HL-60 (cell line): Measurements from ENCODE around the gene NEK7.

Experiments
- POLR2AphosphoS5 ChIP-seq: IDR thresholded peaks from 2 replicates; pipeline ENCODE4 v1.6.1; 2012; ENCODE audit warnings: low read depth
- TF ChIP-seq, protein P1 (sequence below): IDR thresholded peaks from one replicate; pipeline ENCODE4 v1.5.1; 2011; ENCODE audit warnings: low read length, control low read depth, inconsistent platforms; ENCODE audit not compliant: insufficient read depth
- TF ChIP-seq, protein P2 (sequence below): IDR thresholded peaks from 2 replicates; pipeline ENCODE4 v1.6.1; 2012; ENCODE audit warnings: low read depth; ENCODE audit not compliant: insufficient replicate concordance

DNA sequence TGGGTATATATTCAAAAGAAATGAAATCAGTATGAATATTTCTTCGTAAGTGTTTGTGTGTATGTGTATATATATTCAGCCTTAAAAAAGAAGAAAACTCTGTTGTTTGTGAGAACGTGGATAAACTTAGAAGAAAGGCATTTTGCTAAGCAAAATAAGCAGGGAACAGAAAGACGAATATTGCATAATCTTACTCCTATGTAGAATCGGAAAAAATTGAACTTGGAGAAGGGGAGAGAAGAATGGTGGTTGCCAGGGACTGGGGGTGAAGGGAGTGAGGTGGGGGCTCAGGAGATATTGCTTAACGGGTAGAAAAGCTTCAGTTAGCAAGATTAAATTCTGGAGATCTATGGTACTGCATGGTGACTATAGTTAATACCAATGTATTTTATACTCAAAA, 40.3 kb upstream of the NEK7 start:
- TF ChIP-seq, protein P1, sequence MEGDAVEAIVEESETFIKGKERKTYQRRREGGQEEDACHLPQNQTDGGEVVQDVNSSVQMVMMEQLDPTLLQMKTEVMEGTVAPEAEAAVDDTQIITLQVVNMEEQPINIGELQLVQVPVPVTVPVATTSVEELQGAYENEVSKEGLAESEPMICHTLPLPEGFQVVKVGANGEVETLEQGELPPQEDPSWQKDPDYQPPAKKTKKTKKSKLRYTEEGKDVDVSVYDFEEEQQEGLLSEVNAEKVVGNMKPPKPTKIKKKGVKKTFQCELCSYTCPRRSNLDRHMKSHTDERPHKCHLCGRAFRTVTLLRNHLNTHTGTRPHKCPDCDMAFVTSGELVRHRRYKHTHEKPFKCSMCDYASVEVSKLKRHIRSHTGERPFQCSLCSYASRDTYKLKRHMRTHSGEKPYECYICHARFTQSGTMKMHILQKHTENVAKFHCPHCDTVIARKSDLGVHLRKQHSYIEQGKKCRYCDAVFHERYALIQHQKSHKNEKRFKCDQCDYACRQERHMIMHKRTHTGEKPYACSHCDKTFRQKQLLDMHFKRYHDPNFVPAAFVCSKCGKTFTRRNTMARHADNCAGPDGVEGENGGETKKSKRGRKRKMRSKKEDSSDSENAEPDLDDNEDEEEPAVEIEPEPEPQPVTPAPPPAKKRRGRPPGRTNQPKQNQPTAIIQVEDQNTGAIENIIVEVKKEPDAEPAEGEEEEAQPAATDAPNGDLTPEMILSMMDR: no peak
- no peak for TF ChIP-seq POLR2AphosphoS5
- TF ChIP-seq, protein P2, sequence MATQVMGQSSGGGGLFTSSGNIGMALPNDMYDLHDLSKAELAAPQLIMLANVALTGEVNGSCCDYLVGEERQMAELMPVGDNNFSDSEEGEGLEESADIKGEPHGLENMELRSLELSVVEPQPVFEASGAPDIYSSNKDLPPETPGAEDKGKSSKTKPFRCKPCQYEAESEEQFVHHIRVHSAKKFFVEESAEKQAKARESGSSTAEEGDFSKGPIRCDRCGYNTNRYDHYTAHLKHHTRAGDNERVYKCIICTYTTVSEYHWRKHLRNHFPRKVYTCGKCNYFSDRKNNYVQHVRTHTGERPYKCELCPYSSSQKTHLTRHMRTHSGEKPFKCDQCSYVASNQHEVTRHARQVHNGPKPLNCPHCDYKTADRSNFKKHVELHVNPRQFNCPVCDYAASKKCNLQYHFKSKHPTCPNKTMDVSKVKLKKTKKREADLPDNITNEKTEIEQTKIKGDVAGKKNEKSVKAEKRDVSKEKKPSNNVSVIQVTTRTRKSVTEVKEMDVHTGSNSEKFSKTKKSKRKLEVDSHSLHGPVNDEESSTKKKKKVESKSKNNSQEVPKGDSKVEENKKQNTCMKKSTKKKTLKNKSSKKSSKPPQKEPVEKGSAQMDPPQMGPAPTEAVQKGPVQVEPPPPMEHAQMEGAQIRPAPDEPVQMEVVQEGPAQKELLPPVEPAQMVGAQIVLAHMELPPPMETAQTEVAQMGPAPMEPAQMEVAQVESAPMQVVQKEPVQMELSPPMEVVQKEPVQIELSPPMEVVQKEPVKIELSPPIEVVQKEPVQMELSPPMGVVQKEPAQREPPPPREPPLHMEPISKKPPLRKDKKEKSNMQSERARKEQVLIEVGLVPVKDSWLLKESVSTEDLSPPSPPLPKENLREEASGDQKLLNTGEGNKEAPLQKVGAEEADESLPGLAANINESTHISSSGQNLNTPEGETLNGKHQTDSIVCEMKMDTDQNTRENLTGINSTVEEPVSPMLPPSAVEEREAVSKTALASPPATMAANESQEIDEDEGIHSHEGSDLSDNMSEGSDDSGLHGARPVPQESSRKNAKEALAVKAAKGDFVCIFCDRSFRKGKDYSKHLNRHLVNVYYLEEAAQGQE: no peak
